C4-2B (cell line): ENCODE results near the gene CTTNBP2.

Experiments
- H3K27ac ChIP-seq: fragments of 450-650 bp; 2 replicates; pipeline ENCODE4 v1.5.1; 2017
- ZFX ChIP-seq: fragments of 450-650 bp; IDR thresholded peaks from 2 replicates; pipeline ENCODE4 v1.6.1; 2017
- TF ChIP-seq, protein P1 (sequence below): fragments of 450-650 bp; conservative IDR thresholded peaks from 2 replicates; pipeline ENCODE4 v1.5.1; 2017; ENCODE audit warnings: mild to moderate bottlenecking

Gene CTTNBP2

DNA sequence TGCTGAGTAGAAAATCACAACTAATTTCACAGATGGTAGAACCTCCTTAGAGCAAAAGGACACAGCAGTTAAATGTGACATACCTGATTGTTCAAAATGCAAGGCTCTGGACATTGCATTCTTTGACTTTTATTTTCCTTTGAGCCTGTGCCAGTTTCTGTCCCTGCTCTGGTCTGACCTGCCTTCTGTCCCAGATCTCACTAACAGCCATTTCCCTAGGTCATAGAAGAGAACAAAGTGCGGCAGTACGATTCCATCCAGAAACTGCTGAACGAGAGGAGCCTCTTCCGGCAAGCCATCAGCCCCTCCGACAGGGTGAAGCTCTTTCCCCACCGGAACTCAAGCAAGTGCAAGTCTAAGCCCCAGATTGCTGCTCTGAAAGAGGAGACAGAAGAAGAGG is 206.6 kb downstream of the CTTNBP2 start:
- no peak overlapping the region for H3K27ac ChIP-seq
- TF ChIP-seq, protein P1, sequence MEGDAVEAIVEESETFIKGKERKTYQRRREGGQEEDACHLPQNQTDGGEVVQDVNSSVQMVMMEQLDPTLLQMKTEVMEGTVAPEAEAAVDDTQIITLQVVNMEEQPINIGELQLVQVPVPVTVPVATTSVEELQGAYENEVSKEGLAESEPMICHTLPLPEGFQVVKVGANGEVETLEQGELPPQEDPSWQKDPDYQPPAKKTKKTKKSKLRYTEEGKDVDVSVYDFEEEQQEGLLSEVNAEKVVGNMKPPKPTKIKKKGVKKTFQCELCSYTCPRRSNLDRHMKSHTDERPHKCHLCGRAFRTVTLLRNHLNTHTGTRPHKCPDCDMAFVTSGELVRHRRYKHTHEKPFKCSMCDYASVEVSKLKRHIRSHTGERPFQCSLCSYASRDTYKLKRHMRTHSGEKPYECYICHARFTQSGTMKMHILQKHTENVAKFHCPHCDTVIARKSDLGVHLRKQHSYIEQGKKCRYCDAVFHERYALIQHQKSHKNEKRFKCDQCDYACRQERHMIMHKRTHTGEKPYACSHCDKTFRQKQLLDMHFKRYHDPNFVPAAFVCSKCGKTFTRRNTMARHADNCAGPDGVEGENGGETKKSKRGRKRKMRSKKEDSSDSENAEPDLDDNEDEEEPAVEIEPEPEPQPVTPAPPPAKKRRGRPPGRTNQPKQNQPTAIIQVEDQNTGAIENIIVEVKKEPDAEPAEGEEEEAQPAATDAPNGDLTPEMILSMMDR = no peak
- TF ChIP-seq ZFX = no peak

- TF ChIP-seq, protein P1 = no peak
- no peak for TF ChIP-seq ZFX
- H3K27ac ChIP-seq = peak overlapping the region; percentile 31; the same call in 1 of the 2 replicates
These were observed 207.2 kb downstream of the CTTNBP2 start for GRCh38 chr7:117666031-117666430.

GRCh38 chr7:117665368-117665767 is 207.9 kb downstream of the CTTNBP2 start:
- no peak overlapping the region for H3K27ac ChIP-seq
- TF ChIP-seq, protein P1 = no peak
- no peak for TF ChIP-seq ZFX

DNA sequence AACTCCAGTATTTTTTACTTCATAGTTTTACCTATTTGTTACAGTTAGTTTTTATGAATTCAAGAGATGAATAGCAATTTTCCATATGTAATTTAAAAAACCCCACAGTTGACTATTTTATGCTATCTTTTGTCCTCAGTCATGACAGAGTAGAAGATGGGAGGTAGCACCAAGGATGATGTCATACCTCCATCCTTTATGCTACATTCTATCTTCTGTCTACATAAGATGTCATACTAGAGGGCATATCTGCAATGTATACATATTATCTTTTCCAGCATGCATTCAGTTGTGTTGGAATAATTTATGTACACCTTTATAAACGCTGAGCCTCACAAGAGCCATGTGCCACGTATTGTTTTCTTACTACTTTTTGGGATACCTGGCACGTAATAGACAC is 209.2 kb downstream of the CTTNBP2 start:
- TF ChIP-seq ZFX = no peak
- TF ChIP-seq, protein P1 = no peak
- no peak overlapping the region for H3K27ac ChIP-seq

DNA sequence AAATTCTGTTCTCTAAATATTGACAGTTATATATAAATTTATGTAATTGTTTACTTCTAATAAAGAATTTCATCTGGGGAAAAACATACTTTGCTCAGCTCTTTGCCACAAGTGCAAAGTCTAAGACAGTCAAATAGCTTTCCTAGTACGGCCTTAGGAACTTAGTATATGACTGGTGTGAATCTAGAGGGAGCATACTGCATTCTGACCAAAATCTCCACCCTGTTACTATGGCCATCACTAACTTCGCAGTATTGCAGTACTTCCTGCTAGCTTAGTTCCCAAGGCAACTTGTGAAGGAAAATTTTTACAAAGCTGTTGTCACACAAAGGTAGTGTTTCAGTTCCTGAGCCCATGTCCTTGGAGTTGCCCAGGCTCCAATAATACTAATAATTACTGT is 211.9 kb downstream of the CTTNBP2 start:
- no peak overlapping the region for H3K27ac ChIP-seq
- TF ChIP-seq, protein P1 = no peak
- TF ChIP-seq ZFX = no peak
